GM23338 (cell line): ENCODE results near the gene SLC26A1. TPM values are rescaled to one million over a fixed set of nuclear protein-coding genes. Genes with fewer than 3 reads are reported as not detected.

Source experiments
- ATAC-seq: fragments of 200-7000 bp; cut with Tn5 transposase; 3 replicates; pipeline ENCODE4 v1.9.1; 2020
- DNase-seq: peaks from one replicate; pipeline ENCODE4 v3.0.0-alpha.2; 2015; ENCODE audit warnings: low spot score
- H2AFZ ChIP-seq: fragments of 200-600 bp; sonication (generic); 2 replicates; pipeline ENCODE4 v1.8.0; 2016; ENCODE audit warnings: antibody characterized with exemption, mild to moderate bottlenecking, moderate library complexity
- H3F3A ChIP-seq: fragments of 200-600 bp; sonication (generic); replicated peaks from 2 replicates; pipeline ENCODE4 v1.8.0; 2017; ENCODE audit warnings: antibody characterized with exemption, mixed run types, low read depth
- H3K27ac ChIP-seq: fragments of 200-600 bp; sonication (generic); 2 replicates; pipeline ENCODE4 v1.6.1; 2016; ENCODE audit warnings: low read depth
- H3K27me3 ChIP-seq: fragments of 200-600 bp; sonication (generic); 2 replicates; pipeline ENCODE4 v1.8.0; 2016; ENCODE audit warnings: mild to moderate bottlenecking, mixed run types, moderate library complexity; ENCODE audit not compliant: insufficient read depth
- H3K36me3 ChIP-seq: fragments of 200-600 bp; sonication (generic); 2 replicates; pipeline ENCODE4 v1.8.0; 2016; ENCODE audit warnings: mild to moderate bottlenecking; ENCODE audit not compliant: insufficient read depth
- H3K4me1 ChIP-seq: fragments of 200-600 bp; sonication (generic); 2 replicates; pipeline ENCODE4 v1.8.0; 2016; ENCODE audit warnings: mild to moderate bottlenecking, moderate library complexity; ENCODE audit not compliant: insufficient read depth
- H3K4me2 ChIP-seq: fragments of 200-600 bp; sonication (generic); 2 replicates; pipeline ENCODE4 v1.7.1; 2017; ENCODE audit warnings: mixed run types
- H3K4me3 ChIP-seq: fragments of 200-600 bp; sonication (generic); 2 replicates; pipeline ENCODE4 v1.6.1; 2016; ENCODE audit warnings: mixed run types
- H3K79me2 ChIP-seq: fragments of 200-600 bp; sonication (generic); replicated peaks from 2 replicates; pipeline ENCODE4 v1.8.0; 2017; ENCODE audit warnings: mild to moderate bottlenecking; ENCODE audit not compliant: insufficient read depth
- H3K9me2 ChIP-seq: fragments of 200-600 bp; sonication (generic); 2 replicates; pipeline ENCODE4 v1.8.0; 2017; ENCODE audit not compliant: insufficient read depth
- H4K20me1 ChIP-seq: fragments of 200-600 bp; sonication (generic); replicated peaks from 2 replicates; pipeline ENCODE4 v1.8.0; 2017; ENCODE audit warnings: mild to moderate bottlenecking; ENCODE audit not compliant: insufficient read depth
- H3K27ac Mint-ChIP-seq: 2 replicates; pipeline ENCODE4 v1.8.0; 2020; ENCODE audit warnings: inconsistent platforms, mild to moderate bottlenecking, moderate library complexity, mixed read lengths
- H3K27me3 Mint-ChIP-seq: 3 replicates; pipeline ENCODE4 v1.8.0; 2022; ENCODE audit warnings: low read depth, mild to moderate bottlenecking, moderate library complexity, mixed read lengths, inconsistent platforms; ENCODE audit not compliant: insufficient read depth, poor library complexity
- H3K36me3 Mint-ChIP-seq: 3 replicates; pipeline ENCODE4 v1.8.0; 2021; ENCODE audit warnings: low read depth, mild to moderate bottlenecking, inconsistent platforms, moderate library complexity, mixed read lengths
- H3K4me1 Mint-ChIP-seq: 3 replicates; pipeline ENCODE4 v1.8.0; 2020; ENCODE audit warnings: mild to moderate bottlenecking, inconsistent platforms, mixed read lengths
- H3K4me3 Mint-ChIP-seq: 3 replicates; pipeline ENCODE4 v1.8.0; 2021; ENCODE audit warnings: moderate library complexity, mild to moderate bottlenecking, inconsistent platforms, mixed read lengths
- H3K9me3 Mint-ChIP-seq: 3 replicates; pipeline ENCODE4 v1.8.0; 2020; ENCODE audit warnings: moderate library complexity, mild to moderate bottlenecking, inconsistent platforms, mixed read lengths
- CREB1 ChIP-seq: fragments of 250-450 bp; sonication (Bioruptor Pico); IDR thresholded peaks from 2 replicates; pipeline ENCODE4 v1.5.0; 2020; ENCODE audit warnings: low read depth, mild to moderate bottlenecking, moderate library complexity
- CTCF ChIP-seq, 2 experiments: fragments of 200-600 bp in 1 of 2; sonication (generic) in 1 of 2; conservative IDR thresholded peaks; 2 replicates each; pipeline versions ENCODE4 v1.5.1 to v1.6.1; 2016 to 2017; ENCODE audit warnings: antibody characterized with exemption in 2 of 2, low read depth in 2 of 2, mild to moderate bottlenecking in 2 of 2, moderate library complexity in 1 of 2
- EZH2 ChIP-seq: fragments of 200-600 bp; sonication (generic); IDR thresholded peaks from one replicate; pipeline ENCODE4 v1.8.0; 2017; ENCODE audit warnings: antibody characterized with exemption, mild to moderate bottlenecking, low read depth; ENCODE audit not compliant: unreplicated experiment
- EZH2phosphoT487 ChIP-seq: fragments of 200-600 bp; sonication (generic); IDR thresholded peaks from one replicate; pipeline ENCODE4 v1.8.1; 2018; ENCODE audit warnings: antibody characterized with exemption; ENCODE audit not compliant: unreplicated experiment
- JUNB ChIP-seq: IDR thresholded peaks from one replicate; pipeline ENCODE4 v1.6.1; 2016; ENCODE audit warnings: antibody characterized with exemption; ENCODE audit not compliant: unreplicated experiment
- NANOG ChIP-seq: IDR thresholded peaks from 2 replicates; pipeline ENCODE4 v1.6.1; 2016; ENCODE audit warnings: antibody characterized with exemption, borderline replicate concordance
- POLR2AphosphoS5 ChIP-seq: IDR thresholded peaks from 2 replicates; pipeline ENCODE4 v1.6.1; 2016; ENCODE audit warnings: antibody characterized with exemption, low read depth
- STAT1 ChIP-seq: IDR thresholded peaks from one replicate; pipeline ENCODE4 v1.6.1; 2016; ENCODE audit warnings: antibody characterized with exemption; ENCODE audit not compliant: unreplicated experiment
- ZNF114 ChIP-seq: fragments of 250-450 bp; sonication (Bioruptor Pico); IDR thresholded peaks from 2 replicates; pipeline ENCODE4 v1.5.0; 2020; ENCODE audit warnings: mild to moderate bottlenecking, moderate library complexity
- ZNF331 ChIP-seq: fragments of 250-450 bp; sonication (Bioruptor Pico); IDR thresholded peaks from 2 replicates; pipeline ENCODE4 v1.5.0; 2020; ENCODE audit warnings: low read depth, mild to moderate bottlenecking, moderate library complexity
- polyA plus RNA-seq: library from polyadenylated mRNA; unstranded; fragments of >200 nt; fragmentation: Nextera tagmentation; extraction: Ambion mirVana; gene quantifications from 2 replicates; pipeline ENCODE4 v1.2.1, GENCODE V29; 2016
- total RNA-seq: library from RNA; depleted of rRNA; stranded (reverse); fragments of >200 nt; shearing (Covaris generic); gene quantifications from 2 replicates; pipeline ENCODE4 v1.2.3, GENCODE V29; 2014
- TF ChIP-seq, protein P1 (sequence below): fragments of 250-450 bp; sonication (Bioruptor Pico); IDR thresholded peaks from 2 replicates; pipeline ENCODE4 v1.5.0; 2020; ENCODE audit warnings: mild to moderate bottlenecking, moderate library complexity
- TF ChIP-seq, protein P2 (sequence below): IDR thresholded peaks from 2 replicates; pipeline ENCODE4 v1.6.1; 2016; ENCODE audit warnings: antibody characterized with exemption
- TF ChIP-seq, protein P3 (sequence below): IDR thresholded peaks from one replicate; pipeline ENCODE4 v1.6.1; 2018; ENCODE audit warnings: antibody characterized with exemption; ENCODE audit not compliant: unreplicated experiment

The SLC26A1 gene
- total and polyA plus RNA-seq, 2 experiments from 2014 or later = 0.10 to 0.27 TPM

DNA sequence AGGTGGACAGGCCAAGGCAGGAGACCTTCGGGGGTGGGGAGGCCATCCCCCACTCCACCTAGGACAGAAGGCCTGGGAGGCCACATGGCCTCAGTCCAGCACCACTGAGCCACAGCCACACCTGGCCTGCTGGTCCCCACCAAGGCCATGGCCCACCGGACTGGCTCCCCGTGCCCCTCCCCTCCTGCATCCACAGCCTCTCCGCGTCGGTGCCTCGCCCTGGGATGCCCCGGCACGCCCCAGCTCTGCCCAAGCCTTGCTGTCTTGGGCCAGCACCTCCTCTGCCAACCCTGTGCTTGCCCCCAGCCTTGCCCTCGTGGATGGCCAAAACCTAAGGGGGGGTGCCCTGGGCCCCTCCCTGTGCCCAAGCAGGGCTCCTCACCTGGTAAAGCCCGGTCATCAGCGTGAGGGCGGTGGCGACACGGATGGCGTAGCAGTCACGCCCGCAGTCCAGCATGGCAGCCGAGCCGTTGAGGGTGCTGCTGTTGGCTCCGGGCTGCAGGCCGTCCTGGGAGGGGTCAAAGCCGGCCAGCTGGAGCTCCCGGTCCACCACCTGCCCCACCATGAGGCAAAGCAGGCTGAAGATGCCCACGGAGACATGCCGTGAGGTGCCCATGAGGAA, 2.3 kb downstream of the SLC26A1 start:
- Histone ChIP-seq H3K27me3 (peaks cover 11% of the 10 kb centered on the region), H3K4me3 (no peak overlapping the region), H4K20me1 (no peaks in the 10 kb centered on the region), H3K27ac (no peak overlapping the region), H3F3A (0 out of 2 replicates have a peak, but pooled peaks cover 2% of the 10 kb centered on the region), H3K4me1 (peaks cover 6% of the 10 kb centered on the region; the same call in 1 of the 2 replicates), H3K4me2 (no peak overlapping the region), H3K9me2 (no peaks in the 10 kb centered on the region), H2AFZ (no peak overlapping the region), H3K79me2 (no peaks in the 10 kb centered on the region), H3K36me3 (no peaks in the 10 kb centered on the region)
- H3K36me3 Mint-ChIP-seq = no peaks in the 10 kb centered on the region
- no peak overlapping the region for H3K4me3 Mint-ChIP-seq
- no peak overlapping the region for H3K27ac Mint-ChIP-seq
- ATAC-seq (no peak), DNase-seq (no peak)
- no peaks in the 10 kb centered on the region for H3K9me3 Mint-ChIP-seq
- peaks cover 17% of the 10 kb centered on the region for H3K27me3 Mint-ChIP-seq
- 0 out of 3 replicates have a peak, but pooled peaks cover 2% of the 10 kb centered on the region for H3K4me1 Mint-ChIP-seq
- TF ChIP-seq EZH2 (no peak), CTCF (conservative IDR thresholded peaks at IDR 0.05; ENCODE audit: low read depth in 2 of 2) (no peak), NANOG (no peak), POLR2AphosphoS5 (no peak), ZNF114 (no peak), EZH2phosphoT487 (no peak), JUNB (no peak), CREB1 (no peak), STAT1 (no peak), ZNF331 (no peak)
- TF ChIP-seq, protein P1, sequence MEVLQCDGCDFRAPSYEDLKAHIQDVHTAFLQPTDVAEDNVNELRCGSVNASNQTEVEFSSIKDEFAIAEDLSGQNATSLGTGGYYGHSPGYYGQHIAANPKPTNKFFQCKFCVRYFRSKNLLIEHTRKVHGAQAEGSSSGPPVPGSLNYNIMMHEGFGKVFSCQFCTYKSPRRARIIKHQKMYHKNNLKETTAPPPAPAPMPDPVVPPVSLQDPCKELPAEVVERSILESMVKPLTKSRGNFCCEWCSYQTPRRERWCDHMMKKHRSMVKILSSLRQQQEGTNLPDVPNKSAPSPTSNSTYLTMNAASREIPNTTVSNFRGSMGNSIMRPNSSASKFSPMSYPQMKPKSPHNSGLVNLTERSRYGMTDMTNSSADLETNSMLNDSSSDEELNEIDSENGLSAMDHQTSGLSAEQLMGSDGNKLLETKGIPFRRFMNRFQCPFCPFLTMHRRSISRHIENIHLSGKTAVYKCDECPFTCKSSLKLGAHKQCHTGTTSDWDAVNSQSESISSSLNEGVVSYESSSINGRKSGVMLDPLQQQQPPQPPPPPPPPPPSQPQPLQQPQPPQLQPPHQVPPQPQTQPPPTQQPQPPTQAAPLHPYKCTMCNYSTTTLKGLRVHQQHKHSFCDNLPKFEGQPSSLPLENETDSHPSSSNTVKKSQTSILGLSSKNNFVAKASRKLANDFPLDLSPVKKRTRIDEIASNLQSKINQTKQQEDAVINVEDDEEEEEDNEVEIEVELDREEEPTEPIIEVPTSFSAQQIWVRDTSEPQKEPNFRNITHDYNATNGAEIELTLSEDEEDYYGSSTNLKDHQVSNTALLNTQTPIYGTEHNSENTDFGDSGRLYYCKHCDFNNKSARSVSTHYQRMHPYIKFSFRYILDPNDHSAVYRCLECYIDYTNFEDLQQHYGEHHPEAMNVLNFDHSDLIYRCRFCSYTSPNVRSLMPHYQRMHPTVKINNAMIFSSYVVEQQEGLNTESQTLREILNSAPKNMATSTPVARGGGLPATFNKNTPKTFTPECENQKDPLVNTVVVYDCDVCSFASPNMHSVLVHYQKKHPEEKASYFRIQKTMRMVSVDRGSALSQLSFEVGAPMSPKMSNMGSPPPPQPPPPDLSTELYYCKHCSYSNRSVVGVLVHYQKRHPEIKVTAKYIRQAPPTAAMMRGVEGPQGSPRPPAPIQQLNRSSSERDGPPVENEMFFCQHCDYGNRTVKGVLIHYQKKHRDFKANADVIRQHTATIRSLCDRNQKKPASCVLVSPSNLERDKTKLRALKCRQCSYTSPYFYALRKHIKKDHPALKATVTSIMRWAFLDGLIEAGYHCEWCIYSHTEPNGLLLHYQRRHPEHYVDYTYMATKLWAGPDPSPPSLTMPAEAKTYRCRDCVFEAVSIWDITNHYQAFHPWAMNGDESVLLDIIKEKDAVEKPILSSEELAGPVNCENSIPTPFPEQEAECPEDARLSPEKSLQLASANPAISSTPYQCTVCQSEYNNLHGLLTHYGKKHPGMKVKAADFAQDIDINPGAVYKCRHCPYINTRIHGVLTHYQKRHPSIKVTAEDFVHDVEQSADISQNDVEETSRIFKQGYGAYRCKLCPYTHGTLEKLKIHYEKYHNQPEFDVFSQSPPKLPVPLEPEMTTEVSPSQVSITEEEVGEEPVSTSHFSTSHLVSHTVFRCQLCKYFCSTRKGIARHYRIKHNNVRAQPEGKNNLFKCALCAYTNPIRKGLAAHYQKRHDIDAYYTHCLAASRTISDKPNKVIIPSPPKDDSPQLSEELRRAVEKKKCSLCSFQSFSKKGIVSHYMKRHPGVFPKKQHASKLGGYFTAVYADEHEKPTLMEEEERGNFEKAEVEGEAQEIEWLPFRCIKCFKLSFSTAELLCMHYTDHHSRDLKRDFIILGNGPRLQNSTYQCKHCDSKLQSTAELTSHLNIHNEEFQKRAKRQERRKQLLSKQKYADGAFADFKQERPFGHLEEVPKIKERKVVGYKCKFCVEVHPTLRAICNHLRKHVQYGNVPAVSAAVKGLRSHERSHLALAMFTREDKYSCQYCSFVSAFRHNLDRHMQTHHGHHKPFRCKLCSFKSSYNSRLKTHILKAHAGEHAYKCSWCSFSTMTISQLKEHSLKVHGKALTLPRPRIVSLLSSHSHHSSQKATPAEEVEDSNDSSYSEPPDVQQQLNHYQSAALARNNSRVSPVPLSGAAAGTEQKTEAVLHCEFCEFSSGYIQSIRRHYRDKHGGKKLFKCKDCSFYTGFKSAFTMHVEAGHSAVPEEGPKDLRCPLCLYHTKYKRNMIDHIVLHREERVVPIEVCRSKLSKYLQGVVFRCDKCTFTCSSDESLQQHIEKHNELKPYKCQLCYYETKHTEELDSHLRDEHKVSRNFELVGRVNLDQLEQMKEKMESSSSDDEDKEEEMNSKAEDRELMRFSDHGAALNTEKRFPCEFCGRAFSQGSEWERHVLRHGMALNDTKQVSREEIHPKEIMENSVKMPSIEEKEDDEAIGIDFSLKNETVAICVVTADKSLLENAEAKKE = no peak
- TF ChIP-seq, protein P2, sequence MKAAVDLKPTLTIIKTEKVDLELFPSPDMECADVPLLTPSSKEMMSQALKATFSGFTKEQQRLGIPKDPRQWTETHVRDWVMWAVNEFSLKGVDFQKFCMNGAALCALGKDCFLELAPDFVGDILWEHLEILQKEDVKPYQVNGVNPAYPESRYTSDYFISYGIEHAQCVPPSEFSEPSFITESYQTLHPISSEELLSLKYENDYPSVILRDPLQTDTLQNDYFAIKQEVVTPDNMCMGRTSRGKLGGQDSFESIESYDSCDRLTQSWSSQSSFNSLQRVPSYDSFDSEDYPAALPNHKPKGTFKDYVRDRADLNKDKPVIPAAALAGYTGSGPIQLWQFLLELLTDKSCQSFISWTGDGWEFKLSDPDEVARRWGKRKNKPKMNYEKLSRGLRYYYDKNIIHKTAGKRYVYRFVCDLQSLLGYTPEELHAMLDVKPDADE = no peak
- TF ChIP-seq, protein P3, sequence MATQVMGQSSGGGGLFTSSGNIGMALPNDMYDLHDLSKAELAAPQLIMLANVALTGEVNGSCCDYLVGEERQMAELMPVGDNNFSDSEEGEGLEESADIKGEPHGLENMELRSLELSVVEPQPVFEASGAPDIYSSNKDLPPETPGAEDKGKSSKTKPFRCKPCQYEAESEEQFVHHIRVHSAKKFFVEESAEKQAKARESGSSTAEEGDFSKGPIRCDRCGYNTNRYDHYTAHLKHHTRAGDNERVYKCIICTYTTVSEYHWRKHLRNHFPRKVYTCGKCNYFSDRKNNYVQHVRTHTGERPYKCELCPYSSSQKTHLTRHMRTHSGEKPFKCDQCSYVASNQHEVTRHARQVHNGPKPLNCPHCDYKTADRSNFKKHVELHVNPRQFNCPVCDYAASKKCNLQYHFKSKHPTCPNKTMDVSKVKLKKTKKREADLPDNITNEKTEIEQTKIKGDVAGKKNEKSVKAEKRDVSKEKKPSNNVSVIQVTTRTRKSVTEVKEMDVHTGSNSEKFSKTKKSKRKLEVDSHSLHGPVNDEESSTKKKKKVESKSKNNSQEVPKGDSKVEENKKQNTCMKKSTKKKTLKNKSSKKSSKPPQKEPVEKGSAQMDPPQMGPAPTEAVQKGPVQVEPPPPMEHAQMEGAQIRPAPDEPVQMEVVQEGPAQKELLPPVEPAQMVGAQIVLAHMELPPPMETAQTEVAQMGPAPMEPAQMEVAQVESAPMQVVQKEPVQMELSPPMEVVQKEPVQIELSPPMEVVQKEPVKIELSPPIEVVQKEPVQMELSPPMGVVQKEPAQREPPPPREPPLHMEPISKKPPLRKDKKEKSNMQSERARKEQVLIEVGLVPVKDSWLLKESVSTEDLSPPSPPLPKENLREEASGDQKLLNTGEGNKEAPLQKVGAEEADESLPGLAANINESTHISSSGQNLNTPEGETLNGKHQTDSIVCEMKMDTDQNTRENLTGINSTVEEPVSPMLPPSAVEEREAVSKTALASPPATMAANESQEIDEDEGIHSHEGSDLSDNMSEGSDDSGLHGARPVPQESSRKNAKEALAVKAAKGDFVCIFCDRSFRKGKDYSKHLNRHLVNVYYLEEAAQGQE = no peak
